Keratinocyte (primary cell): Measurements from ENCODE around the gene DRGX. TPM values are rescaled to one million over a fixed set of nuclear protein-coding genes. Genes with fewer than 3 reads are reported as not detected.

Experiments used
- DNase-seq: peaks from one replicate; pipeline ENCODE4 v3.0.0-alpha.2; 2011; ENCODE audit warnings: low read depth, missing footprints, low spot score
- FAIRE-seq: peaks from 2 replicates; lab custom pipeline; 2011; peaks lifted over from hg19 to GRCh38; lab: Jason Lieb, UNC
- H2AFZ ChIP-seq: 2 replicates; pipeline ENCODE4 v1.6.0; 2012; ENCODE audit warnings: low read length, control low read depth, inconsistent platforms; ENCODE audit not compliant: control insufficient read depth
- H3K27ac ChIP-seq: 2 replicates; pipeline ENCODE4 v1.5.1; 2011; ENCODE audit warnings: low read length; ENCODE audit not compliant: control insufficient read depth, insufficient read depth
- H3K27me3 ChIP-seq: 3 replicates; pipeline ENCODE4 v1.6.0; 2011; ENCODE audit warnings: low read length; ENCODE audit not compliant: control insufficient read depth, insufficient read depth; ENCODE audit errors: extremely low read depth
- H3K36me3 ChIP-seq, 2 experiments: 2 replicates in 1 of 2; 3 replicates in 1 of 2; pipeline ENCODE4 v1.5.1; 2011; ENCODE audit warnings: low read length in 2 of 2, mild to moderate bottlenecking in 1 of 2; ENCODE audit not compliant: control insufficient read depth in 2 of 2, insufficient read depth in 2 of 2; ENCODE audit errors: extremely low read depth in 1 of 2
- H3K4me1 ChIP-seq: 3 replicates; pipeline ENCODE4 v1.5.1; 2011; ENCODE audit warnings: low read length; ENCODE audit not compliant: control insufficient read depth, insufficient read depth; ENCODE audit errors: extremely low read depth
- H3K4me2 ChIP-seq: 3 replicates; pipeline ENCODE4 v1.6.0; 2011; ENCODE audit warnings: low read depth, low read length; ENCODE audit not compliant: control insufficient read depth, insufficient read depth; ENCODE audit errors: extremely low read depth
- H3K4me3 ChIP-seq, 3 experiments: fragments of 200-600 bp in 1 of 3; sonication (generic) in 1 of 3; 2 replicates in 2 of 3; 3 replicates in 1 of 3; pipeline ENCODE4 v1.5.1; 2011 to 2016; ENCODE audit warnings: low read length in 3 of 3, mild to moderate bottlenecking in 3 of 3, control low read depth in 2 of 3, inconsistent platforms in 1 of 3, low read depth in 1 of 3, mixed read lengths in 1 of 3, mixed run types in 1 of 3, moderate library complexity in 1 of 3; ENCODE audit not compliant: control insufficient read depth in 2 of 3, insufficient read depth in 2 of 3; ENCODE audit errors: extremely low read depth in 1 of 3
- H3K79me2 ChIP-seq: 2 replicates; pipeline ENCODE4 v1.6.0; 2012; ENCODE audit warnings: low read length; ENCODE audit not compliant: control insufficient read depth, insufficient read depth
- H3K9ac ChIP-seq: 3 replicates; pipeline ENCODE4 v1.6.0; 2011; ENCODE audit warnings: low read length; ENCODE audit not compliant: control insufficient read depth, insufficient read depth; ENCODE audit errors: extremely low read depth
- H3K9me1 ChIP-seq: 3 replicates; pipeline ENCODE4 v1.6.0; 2011; ENCODE audit warnings: low read length; ENCODE audit not compliant: control insufficient read depth, insufficient read depth; ENCODE audit errors: extremely low read depth
- H3K9me3 ChIP-seq: 2 replicates; pipeline ENCODE4 v1.5.1; 2012; ENCODE audit warnings: low read depth, low read length; ENCODE audit not compliant: control insufficient read depth
- H4K20me1 ChIP-seq: 3 replicates; pipeline ENCODE4 v1.6.0; 2011; ENCODE audit warnings: low read length; ENCODE audit not compliant: control insufficient read depth, insufficient read depth; ENCODE audit errors: extremely low read depth
- CTCF ChIP-seq, 3 experiments: IDR thresholded peaks in 1 of 3; conservative IDR thresholded peaks in 1 of 3; optimal IDR thresholded peaks in 1 of 3; 2 replicates in 2 of 3; 3 replicates in 1 of 3; pipeline versions ENCODE3 to v1.5.1; 2011; ENCODE audit warnings: low read length in 3 of 3, mild to moderate bottlenecking in 3 of 3, moderate library complexity in 2 of 3, control low read depth in 1 of 3, inconsistent platforms in 1 of 3; ENCODE audit not compliant: insufficient read depth in 2 of 3; ENCODE audit errors: extremely low read depth in 1 of 3
- EZH2 ChIP-seq: IDR thresholded peaks from one replicate; pipeline ENCODE4 v1.6.1; 2012; ENCODE audit warnings: inconsistent platforms, mild to moderate bottlenecking, low read length, moderate library complexity
- dilution Hi-C: fragments of 300-500 bp; cut with MboI; formaldehyde crosslinking; loops from one replicate; pipeline ENCODE4 v1.7.0; 2020; ENCODE audit warnings: low sequenced_read_pairs; ENCODE audit not compliant: extremely low pct_ligation_motif_present
- polyA plus RNA-seq, 5 experiments: library from polyadenylated mRNA; depleted of rRNA in 3 of 5; stranded (reverse) in 3 of 5; stranded (forward) in 1 of 5; unstranded in 1 of 5; fragments of >200 nt; gene quantifications; 1 replicate in 1 of 5; 2 replicates in 3 of 5; 3 replicates in 1 of 5; pipeline versions ENCODE4 v1.2.1 to v1.2.3, GENCODE V29; 2011 to 2012; ENCODE audit warnings: missing spikeins in 2 of 5, low read depth in 1 of 5, low replicate concordance in 1 of 5

The DRGX gene
- polyA plus RNA-seq, 1 donor (not counting 4 experiments of a cell fraction or from before 2014, with no cell fraction given): not detected

GRCh38 chr10:49374740-49375139, 21.1 kb downstream of the DRGX start:
- Histone ChIP-seq H3K9me1 (no peaks in the 10 kb centered on the region), H4K20me1 (no peaks in the 10 kb centered on the region), H3K9me3 (no peaks in the 10 kb centered on the region), H3K4me2 (no peak overlapping the region), H3K27me3 (peaks cover 4% of the 10 kb centered on the region), H3K79me2 (no peaks in the 10 kb centered on the region), H3K4me1 (no peaks in the 10 kb centered on the region), H3K4me3 (no peak overlapping the region), H2AFZ (no peak overlapping the region), H3K27ac (no peak overlapping the region), H3K9ac (no peak overlapping the region), H3K36me3 (no peaks in the 10 kb centered on the region)
- no peak for FAIRE-seq
- no peak for TF ChIP-seq CTCF (optimal IDR thresholded peaks at IDR 0.05 in 1 of 3, IDR thresholded peaks at IDR 0.05 in 1 of 3, conservative IDR thresholded peaks at IDR 0.05 in 1 of 3; ENCODE audit: extremely low read depth in 1 of 3, insufficient read depth in 2 of 3, low read length in 3 of 3)
- TF ChIP-seq EZH2: no peak
- no peak for DNase-seq
- dilution Hi-C loops: no loop called here

GRCh38 chr10:49373361-49373760, 22.5 kb downstream of the DRGX start:
- no peaks in the 10 kb centered on the region for H3K79me2 ChIP-seq
- no peak overlapping the region for H2AFZ ChIP-seq
- no peak overlapping the region for H3K9ac ChIP-seq
- dilution Hi-C loops: no loop called here
- peaks cover 12% of the 10 kb centered on the region for H3K27me3 ChIP-seq
- H3K36me3 ChIP-seq: no peaks in the 10 kb centered on the region
- FAIRE-seq (no peak), DNase-seq (no peak)
- no peak overlapping the region for H3K4me2 ChIP-seq
- H3K4me1 ChIP-seq: no peaks in the 10 kb centered on the region
- H3K27ac ChIP-seq: no peak overlapping the region
- no peak overlapping the region for H3K4me3 ChIP-seq
- H4K20me1 ChIP-seq: no peaks in the 10 kb centered on the region
- H3K9me3 ChIP-seq: no peaks in the 10 kb centered on the region
- no peaks in the 10 kb centered on the region for H3K9me1 ChIP-seq
- no peak for TF ChIP-seq EZH2
- TF ChIP-seq CTCF (optimal IDR thresholded peaks at IDR 0.05 in 1 of 3, IDR thresholded peaks at IDR 0.05 in 1 of 3, conservative IDR thresholded peaks at IDR 0.05 in 1 of 3; ENCODE audit: extremely low read depth in 1 of 3, insufficient read depth in 2 of 3, low read length in 3 of 3): no peak
